ENCODE data around the gene RAPGEF1.

GRCh38 chr9:131701436-131701781, 38.5 kb downstream of the RAPGEF1 start:
- TF ChIP-seq YY1 (IDR thresholded peaks at IDR 0.05; ENCODE audit: insufficient read depth, insufficient read length), result no peak
- TF ChIP-seq ZNF274 (IDR thresholded peaks at IDR 0.05; ENCODE audit: low read depth, low read length), result no peak

Measured in NT2/D1 (cell line).